HG03439 (cell line): ENCODE data around the gene UGT1A6.
"Not testable (repeated sequence)": the region's sequence is repeated elsewhere in the genome, so short reads cannot be mapped to it uniquely, and the experiment has no call there.

ENCODE experiments used
- ATAC-seq: cut with Tn5 transposase; IDR thresholded peaks from one replicate; pipeline ENCODE4 v1.9.1; 2021; ENCODE audit warnings: mild to moderate bottlenecking, moderate library complexity; ENCODE audit not compliant: unreplicated experiment

Gene UGT1A6

DNA sequence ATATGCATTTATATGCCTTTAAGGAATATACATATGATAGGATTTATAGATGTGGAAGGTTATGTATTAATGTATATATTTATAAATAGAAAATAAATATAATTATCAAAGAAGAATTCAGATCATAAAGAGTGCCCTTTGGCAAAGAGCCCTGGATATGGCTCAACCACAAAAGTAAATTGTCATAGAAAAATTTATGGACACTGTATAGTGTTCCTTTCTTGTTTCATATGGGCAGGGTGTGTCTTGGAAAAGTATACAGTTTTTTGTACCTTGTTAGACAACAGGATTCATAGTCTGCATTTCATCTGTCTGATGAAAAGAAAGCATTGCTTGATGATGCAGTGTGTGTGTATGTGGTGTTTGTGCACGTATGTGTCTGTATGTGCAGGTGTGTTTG lies 8.1 kb upstream of the UGT1A6 start:
- no peak for ATAC-seq

GRCh38 chr2:233686928-233687327 lies 5.8 kb upstream of the UGT1A6 start:
- ATAC-seq = no peak

- no peak for ATAC-seq
Observed at GRCh38 chr2:233688341-233688740, 4.3 kb upstream of the UGT1A6 start.

DNA sequence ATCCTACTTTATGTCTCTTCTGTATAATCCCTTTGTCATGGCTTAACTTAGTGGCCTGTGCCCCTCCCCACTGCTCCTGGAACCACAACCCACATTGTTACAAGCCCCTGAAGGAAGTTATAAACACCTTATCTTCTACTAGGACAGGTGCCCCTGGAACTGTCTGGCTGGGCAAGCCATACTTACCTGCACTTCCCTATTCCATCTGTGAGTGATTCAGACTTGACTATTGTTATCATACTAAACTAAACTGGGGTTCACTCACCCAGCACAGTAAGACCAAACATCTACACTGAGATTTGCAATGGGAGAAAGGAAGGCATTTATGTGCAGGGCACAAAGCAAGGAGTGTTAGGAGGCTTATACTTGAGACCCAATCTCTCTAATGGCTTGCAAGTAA lies 3.7 kb upstream of the UGT1A6 start:
- ATAC-seq = no peak

DNA sequence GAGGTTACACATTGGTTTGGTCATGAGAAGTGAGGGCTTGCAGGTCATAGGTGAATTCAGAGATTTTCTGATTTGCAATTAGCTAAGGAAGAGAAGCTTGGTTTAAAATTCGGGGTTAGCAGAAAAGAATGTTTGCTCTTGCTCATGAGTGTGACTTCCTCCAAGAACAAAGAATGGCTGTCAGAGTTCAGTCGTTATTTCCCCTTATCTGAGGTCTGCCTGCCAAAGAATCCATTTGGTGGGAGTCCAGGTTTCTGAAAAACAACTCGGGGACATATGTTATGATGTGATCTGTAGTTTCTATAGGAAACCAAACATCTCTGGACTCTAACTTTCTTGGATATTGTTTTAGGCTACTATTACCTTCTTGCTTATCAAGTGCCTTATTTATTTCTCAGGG lies 3.2 kb upstream of the UGT1A6 start:
- ATAC-seq = no peak

- ATAC-seq = no peak
Observed at GRCh38 chr2:233690444-233690843, 2.2 kb upstream of the UGT1A6 start.

GRCh38 chr2:233691443-233692433 lies 952 bp upstream of the UGT1A6 start:
- no peak for ATAC-seq

GRCh38 chr2:233693963-233694362 lies 1.3 kb downstream of the UGT1A6 start:
- no peak for ATAC-seq

DNA sequence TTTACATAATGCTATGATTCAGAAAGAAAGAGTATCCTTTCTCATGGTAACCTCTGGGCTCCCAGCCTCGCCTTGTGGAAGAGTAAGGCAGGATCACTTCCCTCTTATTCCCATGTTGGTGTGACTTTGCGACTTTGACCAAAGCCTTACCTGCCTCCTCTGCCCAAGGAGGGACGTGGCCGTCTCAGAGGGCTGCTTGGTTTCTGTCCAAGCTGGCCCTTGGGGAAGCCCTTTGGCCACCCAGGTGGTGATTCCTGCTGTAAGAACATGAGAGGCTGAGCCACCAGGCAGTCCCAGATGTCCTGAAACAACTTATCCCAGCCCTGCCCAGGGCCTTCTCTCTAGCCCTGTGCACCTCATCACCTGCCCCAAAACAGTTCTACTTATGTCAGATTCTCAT lies 6.0 kb downstream of the UGT1A6 start:
- no peak for ATAC-seq

GRCh38 chr2:233699424-233700027 lies 6.8 kb downstream of the UGT1A6 start:
- no peak for ATAC-seq

DNA sequence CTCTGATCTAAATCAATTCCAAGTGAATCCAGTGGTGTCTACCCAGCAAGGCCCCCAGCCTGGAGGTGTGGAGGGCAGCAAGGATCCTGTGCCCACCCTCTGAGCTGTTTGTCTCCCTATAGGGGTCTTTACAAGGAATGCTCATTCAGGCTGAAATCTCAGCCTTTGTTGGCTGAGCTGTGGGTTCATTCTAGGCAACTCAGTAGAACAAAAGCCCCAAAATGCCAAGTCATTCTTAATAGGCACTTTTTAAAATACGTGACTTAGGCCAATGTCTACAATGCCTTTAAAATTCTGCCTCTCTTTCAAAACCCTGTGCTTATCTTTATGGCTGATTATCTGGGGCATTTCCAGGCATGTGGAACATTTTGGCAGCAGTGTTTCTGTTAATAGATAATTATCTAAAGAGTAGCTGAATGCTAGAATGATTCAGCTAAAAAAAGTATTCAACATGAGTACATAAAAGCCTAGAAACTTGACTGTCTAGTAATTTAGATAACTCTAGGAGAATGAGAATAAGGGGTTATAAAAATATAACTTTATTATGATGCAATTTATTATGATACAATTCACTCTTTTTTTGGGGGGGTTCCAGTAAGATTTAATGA lies 7.4 kb downstream of the UGT1A6 start:
- no peak for ATAC-seq

DNA sequence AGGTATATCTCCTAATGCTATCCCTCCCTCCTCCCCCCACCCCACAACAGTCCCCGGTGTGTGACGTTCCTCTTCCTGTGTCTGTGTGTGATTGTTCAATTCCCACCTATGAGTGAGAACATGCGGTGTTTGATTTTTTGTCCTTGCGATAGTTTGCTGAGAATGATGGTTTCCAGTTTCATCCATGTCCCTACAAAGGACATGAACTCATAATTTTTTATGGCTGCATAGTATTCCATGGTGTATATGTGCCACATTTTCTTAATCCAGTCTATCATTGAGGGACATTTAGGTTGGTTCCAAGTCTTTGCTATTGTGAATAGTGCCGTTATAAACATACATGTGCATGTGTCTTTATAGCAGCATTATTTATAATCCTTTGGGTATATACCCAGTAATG lies 8.2 kb downstream of the UGT1A6 start:
- not testable (repeated sequence) for ATAC-seq

GRCh38 chr2:233702238-233702637 lies 9.5 kb downstream of the UGT1A6 start:
- no peak for ATAC-seq

DNA sequence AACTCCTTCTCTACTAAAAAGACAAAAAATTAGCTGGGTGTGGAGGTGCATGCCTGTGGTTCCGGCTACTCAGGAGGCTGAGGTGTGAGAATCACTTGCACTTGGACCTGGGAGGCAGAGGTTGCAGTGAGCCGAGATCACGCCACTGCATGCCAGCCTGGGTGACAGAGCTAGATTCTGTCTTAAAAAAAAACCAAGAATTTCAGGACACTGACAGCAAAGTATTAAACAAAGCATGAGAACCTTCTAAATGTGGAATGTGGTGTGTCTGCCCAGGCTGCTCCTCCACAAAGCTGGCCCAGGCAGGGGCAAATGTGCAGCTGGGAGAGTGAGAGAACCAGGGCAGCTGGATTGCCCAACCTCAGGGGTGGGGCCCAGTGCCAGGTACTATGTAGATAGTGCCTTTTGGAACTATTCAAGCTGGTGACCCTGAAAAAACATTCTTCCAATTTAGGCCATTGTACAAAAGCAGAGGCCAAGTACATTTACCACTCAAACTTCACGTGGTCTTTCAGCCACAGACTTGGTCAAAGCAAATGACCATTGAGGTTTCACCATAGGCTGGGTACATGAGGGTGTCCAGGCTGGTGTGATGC lies 13.3 kb downstream of the UGT1A6 start:
- ATAC-seq = no peak

DNA sequence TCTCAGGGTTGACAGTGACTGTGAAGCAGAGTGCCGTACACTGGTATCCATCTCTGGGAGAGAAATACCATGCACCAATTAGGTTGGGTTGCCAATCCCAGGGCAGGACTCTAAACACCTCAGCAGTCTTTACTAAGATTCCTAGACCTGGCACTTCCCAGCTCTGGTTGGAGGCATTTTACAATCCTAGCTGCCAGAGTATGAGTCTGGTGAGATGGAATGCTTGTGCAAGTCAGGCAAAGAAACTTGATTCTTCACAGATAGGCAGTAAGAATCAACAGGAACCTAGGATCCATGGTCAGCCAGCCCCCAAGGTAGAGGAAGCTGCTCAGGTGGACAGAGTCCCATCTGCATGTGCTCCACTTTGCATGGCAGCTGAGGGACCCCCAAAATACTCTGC lies 14.0 kb downstream of the UGT1A6 start:
- no peak for ATAC-seq

DNA sequence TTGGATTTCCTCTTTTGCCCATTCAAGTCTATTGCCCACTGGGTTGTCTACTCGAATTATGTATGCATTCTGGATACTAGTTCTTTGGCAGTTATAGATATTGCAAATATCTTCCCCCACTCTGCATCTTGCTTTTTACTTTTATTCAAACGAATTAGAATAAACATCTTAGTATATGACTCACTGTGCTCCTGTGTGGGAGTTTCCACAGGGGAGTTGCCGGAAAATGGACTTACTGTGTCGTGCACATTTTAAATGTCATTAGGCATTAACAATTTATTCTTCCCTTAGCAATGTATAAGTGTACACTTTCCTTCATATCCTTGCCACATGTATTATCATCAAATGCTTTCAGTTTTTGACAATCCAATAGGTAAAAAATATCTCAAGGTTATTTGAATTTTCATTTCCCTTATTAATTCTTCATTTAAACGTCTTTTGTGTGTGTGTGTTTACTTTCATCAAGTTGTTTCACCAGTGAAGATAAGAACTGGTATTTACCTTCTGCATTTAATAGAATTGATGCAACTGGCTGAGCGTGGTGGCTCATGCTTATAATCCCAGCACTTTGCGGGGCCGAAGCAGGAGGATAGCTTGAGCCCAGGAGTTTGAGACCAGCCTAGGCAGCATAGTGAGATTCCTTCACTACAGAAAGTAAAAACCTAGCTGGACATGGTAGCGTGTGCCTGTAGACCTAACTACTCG lies 15.4 kb downstream of the UGT1A6 start:
- ATAC-seq = no peak

DNA sequence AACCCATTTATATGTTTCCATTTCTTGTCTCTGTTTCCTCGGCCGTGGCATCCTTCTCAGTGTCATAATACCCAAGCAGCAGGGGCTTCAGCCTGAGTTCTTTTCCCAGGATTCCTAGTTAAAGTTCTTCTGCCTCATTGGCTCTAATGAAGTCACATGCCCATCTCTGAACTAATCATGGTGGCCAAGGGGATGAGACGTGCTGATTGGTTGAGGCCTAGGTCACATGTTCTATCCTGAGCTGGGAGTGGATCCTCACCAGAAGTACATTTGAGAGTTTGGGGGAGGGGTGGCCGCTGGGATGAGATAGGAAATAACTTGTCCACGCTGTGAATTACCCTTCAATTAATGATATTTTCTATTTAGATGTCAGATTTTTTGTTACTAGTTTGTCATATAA lies 16.3 kb downstream of the UGT1A6 start:
- ATAC-seq = no peak

DNA sequence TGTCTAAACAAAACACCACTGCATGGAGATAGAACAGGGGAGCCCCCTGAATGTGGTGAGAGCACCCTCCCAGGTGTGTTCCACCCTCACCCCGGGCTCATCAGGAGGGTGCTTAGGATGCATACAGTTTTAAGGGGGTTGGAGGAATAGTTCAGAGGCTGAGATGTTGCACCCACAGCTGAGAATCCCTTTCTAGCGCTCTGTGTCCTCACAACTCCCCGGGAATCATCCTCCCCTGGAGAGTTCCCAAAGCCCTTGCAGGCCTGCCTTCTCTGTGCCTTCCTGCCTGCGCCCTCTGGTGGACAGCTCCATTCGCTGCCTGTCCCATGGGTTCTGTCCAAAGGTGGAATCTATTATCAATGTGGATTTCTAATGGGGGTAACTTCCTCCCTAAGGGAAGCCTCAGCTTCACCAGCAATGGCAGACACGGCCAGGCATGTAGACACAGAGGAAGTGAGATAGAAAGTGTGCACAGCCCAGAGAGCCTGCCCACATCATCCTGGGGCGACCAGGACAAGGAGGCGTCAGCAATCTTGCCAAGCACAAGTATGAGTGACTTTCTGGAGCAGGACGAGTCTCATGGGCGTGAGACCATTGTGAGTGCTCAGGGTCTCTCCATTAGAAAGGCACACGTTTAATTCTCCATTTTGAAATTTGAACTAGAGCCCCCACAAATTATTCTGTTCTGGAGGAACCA lies 18.8 kb downstream of the UGT1A6 start:
- ATAC-seq = peak; percentile 69

- no peak for ATAC-seq
Observed at GRCh38 chr2:233712611-233713261, 20.0 kb downstream of the UGT1A6 start, which contains the start of gene UGT1A5. Gene UGT1A5, plus strand, starts transcription at chr2:233712907. Its CDS starts 85 bp downstream, at chr2:233712992.

- ATAC-seq = no peak
Observed at GRCh38 chr2:233713262-233713615, 20.5 kb downstream of the UGT1A6 start.
